Measurements from ENCODE around the gene MYL3. TPM values are rescaled to one million over a fixed set of nuclear protein-coding genes. Genes with fewer than 3 reads are reported as not detected.
"Not testable (repeated sequence)": the region's sequence is repeated elsewhere in the genome, so short reads cannot be mapped to it uniquely, and the experiment has no call there.

Gene MYL3
- total RNA-seq, 1 donor: not detected

- Histone ChIP-seq H3K4me3 (ENCODE audit: low read length) (no peak overlapping the region), H3K4me1 (ENCODE audit: insufficient read depth, low read length) (no peaks in the 10 kb centered on the region), H3K27me3 (ENCODE audit: insufficient read depth, low read length) (no peaks in the 10 kb centered on the region), H3K9me3 (ENCODE audit: low read depth, low read length) (no peaks in the 10 kb centered on the region)
Measured at GRCh38 chr3:46824211-46824970, 38.9 kb downstream of the MYL3 start.

- H3K27me3 ChIP-seq (ENCODE audit: insufficient read depth, low read length); H3K9me3 ChIP-seq (ENCODE audit: low read depth, low read length); H3K4me3 ChIP-seq (ENCODE audit: low read length): not testable (repeated sequence)
Measured at GRCh38 chr3:46823314-46823713, 39.9 kb downstream of the MYL3 start.

DNA sequence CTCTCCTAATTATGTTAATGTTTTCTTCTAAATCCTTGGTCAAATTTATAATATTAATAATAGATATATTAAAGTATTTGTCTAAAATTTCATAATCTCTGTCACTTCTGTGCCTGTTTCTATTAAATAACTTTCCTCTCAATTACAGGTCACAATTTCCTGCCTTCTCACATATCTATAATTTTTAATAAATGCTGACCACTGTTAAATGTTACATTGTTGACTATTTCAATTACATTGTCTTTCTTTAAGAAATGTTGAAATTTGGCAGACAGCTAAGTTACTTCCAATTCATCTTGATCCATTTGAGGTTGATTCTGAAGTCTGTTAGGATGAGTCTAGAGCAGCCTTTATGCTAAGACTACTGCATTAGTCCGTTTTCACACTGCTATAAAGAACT, 41.7 kb downstream of the MYL3 start:
- Histone ChIP-seq H3K4me1 (ENCODE audit: insufficient read depth, low read length) (no peaks in the 10 kb centered on the region), H3K27me3 (ENCODE audit: insufficient read depth, low read length) (no peaks in the 10 kb centered on the region), H3K9me3 (ENCODE audit: low read depth, low read length) (no peaks in the 10 kb centered on the region)

More at GRCh38 chr3:46823314-46823713, 39.9 kb downstream of the MYL3 start:
- not testable (repeated sequence) for H3K4me1 ChIP-seq (ENCODE audit: insufficient read depth, low read length)

DNA sequence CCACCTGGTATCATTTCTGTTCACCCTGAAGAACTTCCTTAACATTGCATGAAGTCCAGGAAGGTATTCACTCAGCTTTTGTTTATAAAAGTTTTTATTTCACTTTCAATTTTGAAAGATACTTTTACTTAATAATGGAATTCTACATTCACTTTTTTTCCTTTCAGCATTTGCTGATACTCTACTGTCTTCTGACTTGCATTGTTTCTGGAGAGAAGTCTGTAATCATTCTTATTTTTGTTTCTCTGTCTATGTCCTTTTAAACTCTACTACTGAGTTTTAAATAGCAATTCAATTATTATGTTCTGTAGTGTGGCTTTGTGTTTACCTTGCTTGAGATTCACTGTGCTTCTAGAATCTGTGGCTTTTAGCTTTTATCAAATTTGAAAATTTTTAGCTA, 42.4 kb downstream of the MYL3 start:
- H3K4me3 ChIP-seq (ENCODE audit: low read length): no peak overlapping the region
- no peaks in the 10 kb centered on the region for H3K9me3 ChIP-seq (ENCODE audit: low read depth, low read length)
- H3K27me3 ChIP-seq (ENCODE audit: insufficient read depth, low read length): no peaks in the 10 kb centered on the region
- no peaks in the 10 kb centered on the region for H3K4me1 ChIP-seq (ENCODE audit: insufficient read depth, low read length)

More for the DNA sequence above, 41.7 kb downstream of the MYL3 start:
- no peak overlapping the region for H3K4me3 ChIP-seq (ENCODE audit: low read length)

GRCh38 chr3:46812237-46812791, 50.9 kb downstream of the MYL3 start:
- H3K4me1 ChIP-seq (ENCODE audit: insufficient read depth, low read length): peaks cover 5% of the 10 kb centered on the region
- no peaks in the 10 kb centered on the region for H3K9me3 ChIP-seq (ENCODE audit: low read depth, low read length)
- no peak overlapping the region for H3K4me3 ChIP-seq (ENCODE audit: low read length)
- H3K27me3 ChIP-seq (ENCODE audit: insufficient read depth, low read length): no peaks in the 10 kb centered on the region

GRCh38 chr3:46811615-46812236, 51.5 kb downstream of the MYL3 start:
- no peak overlapping the region for H3K4me3 ChIP-seq (ENCODE audit: low read length)
- peaks cover 5% of the 10 kb centered on the region for H3K4me1 ChIP-seq (ENCODE audit: insufficient read depth, low read length)
- no peaks in the 10 kb centered on the region for H3K27me3 ChIP-seq (ENCODE audit: insufficient read depth, low read length)
- no peaks in the 10 kb centered on the region for H3K9me3 ChIP-seq (ENCODE audit: low read depth, low read length)

GRCh38 chr3:46808766-46809165, 54.5 kb downstream of the MYL3 start:
- H3K27me3 ChIP-seq (ENCODE audit: insufficient read depth, low read length); H3K4me3 ChIP-seq (ENCODE audit: low read length); H3K9me3 ChIP-seq (ENCODE audit: low read depth, low read length); H3K4me1 ChIP-seq (ENCODE audit: insufficient read depth, low read length): not testable (repeated sequence)

Other genes starting within 250 kb of the MYL3 start
- gene ALS2CL, start 169.8 kb downstream of the MYL3 start, total RNA-seq: 5.4 TPM
- 0.31 TPM for gene TMIE, start 162.1 kb downstream of the MYL3 start, total RNA-seq
- gene PRSS50, start 145.6 kb downstream of the MYL3 start, total RNA-seq: not detected
- gene PTH1R, start 14.3 kb upstream of the MYL3 start, total RNA-seq: not detected
- gene CCDC12, start 113.3 kb upstream of the MYL3 start, total RNA-seq: 45.2 TPM
- gene NBEAL2, start 116.2 kb upstream of the MYL3 start, total RNA-seq: 62.7 TPM